ENCODE data around the gene ABCG2. TPM values are rescaled to one million over a fixed set of nuclear protein-coding genes. Genes with fewer than 3 reads are reported as not detected.
A peak's percentile ranks its signal among the peaks of the same experiment; 100 is the strongest.
"Not testable (repeated sequence)": the region's sequence is repeated elsewhere in the genome, so short reads cannot be mapped to it uniquely, and the experiment has no call there.

ABCG2 gene
- total and polyA plus RNA-seq, 3 experiments from 2014 or later = 0.54 to 1.4 (median 0.89) TPM

- Mint-ChIP-seq H3K9me3 (peaks cover 13 to 39% (median 13%) of the 10 kb centered on the region in 5 donors), H3K36me3 (peaks cover 4 to 54% (median 6%) of the 10 kb centered on the region in 3 donors), H3K27me3 (peaks cover 2 to 11% of the 10 kb centered on the region in 2 donors)
- H3K4me1 ChIP-seq (ENCODE audit: insufficient read depth, low read length); POLR2A ChIA-PET; H3K4me3 Mint-ChIP-seq; DNase-seq; H3K4me3 ChIP-seq (ENCODE audit: low read length); H3K27me3 ChIP-seq (ENCODE audit: insufficient read depth, low read length, poor library complexity, severe bottlenecking); H3K27ac Mint-ChIP-seq; H3K4me1 Mint-ChIP-seq; H3K9me3 ChIP-seq (ENCODE audit: low read length); CTCF ChIA-PET; H3K27ac ChIP-seq (ENCODE audit: low read depth, low read length); H3K36me3 ChIP-seq (ENCODE audit: insufficient read depth, low read length): not testable (repeated sequence)
These were observed 36.2 kb downstream of the ABCG2 start for GRCh38 chr4:88122260-88122659.

GRCh38 chr4:88119943-88120342, 38.5 kb downstream of the ABCG2 start:
- H3K36me3 Mint-ChIP-seq = peaks cover 4 to 47% (median 6%) of the 10 kb centered on the region in 3 donors
- ChIA-PET CTCF (no interaction called here), POLR2A (no interaction called here)
- H3K4me1 Mint-ChIP-seq = no peaks in the 10 kb centered on the region
- no peak overlapping the region for H3K4me3 Mint-ChIP-seq
- Histone ChIP-seq H3K4me3 (ENCODE audit: low read length) (no peak overlapping the region), H3K27me3 (ENCODE audit: insufficient read depth, low read length, poor library complexity, severe bottlenecking) (no peaks in the 10 kb centered on the region), H3K9me3 (ENCODE audit: low read length) (peaks cover 5% of the 10 kb centered on the region), H3K4me1 (ENCODE audit: insufficient read depth, low read length) (no peaks in the 10 kb centered on the region), H3K36me3 (ENCODE audit: insufficient read depth, low read length) (no peaks in the 10 kb centered on the region), H3K27ac (ENCODE audit: low read depth, low read length) (no peak overlapping the region)
- peaks cover 2 to 8% of the 10 kb centered on the region in 2 donors for H3K27me3 Mint-ChIP-seq
- H3K9me3 Mint-ChIP-seq = peaks cover 11 to 33% (median 13%) of the 10 kb centered on the region in 5 donors
- no peak overlapping the region for H3K27ac Mint-ChIP-seq
- no peak for DNase-seq

- Mint-ChIP-seq H3K4me3 (no peak overlapping the region), H3K27ac (no peak overlapping the region), H3K4me1 (no peaks in the 10 kb centered on the region), H3K36me3 (peaks cover 2 to 23% (median 4%) of the 10 kb centered on the region in 3 donors), H3K27me3 (no peaks in the 10 kb centered on the region), H3K9me3 (peaks cover 9 to 16% (median 12%) of the 10 kb centered on the region in 5 donors)
- CTCF ChIA-PET = no interaction called here
- DNase-seq = no peak
- H3K4me1 ChIP-seq (ENCODE audit: insufficient read depth, low read length) = no peaks in the 10 kb centered on the region
- no peaks in the 10 kb centered on the region for H3K27me3 ChIP-seq (ENCODE audit: insufficient read depth, low read length, poor library complexity, severe bottlenecking)
- H3K27ac ChIP-seq (ENCODE audit: low read depth, low read length) = no peak overlapping the region
- H3K36me3 ChIP-seq (ENCODE audit: insufficient read depth, low read length) = no peaks in the 10 kb centered on the region
- H3K4me3 ChIP-seq (ENCODE audit: low read length) = no peak overlapping the region
- POLR2A ChIA-PET = no interaction called here
- H3K9me3 ChIP-seq (ENCODE audit: low read length) = peaks cover 5% of the 10 kb centered on the region
These were observed 42.9 kb downstream of the ABCG2 start for GRCh38 chr4:88115587-88115986.

GRCh38 chr4:88112856-88113255, 45.6 kb downstream of the ABCG2 start:
- no peaks in the 10 kb centered on the region for H3K36me3 ChIP-seq (ENCODE audit: insufficient read depth, low read length)
- Mint-ChIP-seq H3K4me1 (no peaks in the 10 kb centered on the region), H3K9me3 (no peaks in the 10 kb centered on the region), H3K36me3 (peaks cover 0 to 4% (median 0%) of the 10 kb centered on the region in 3 donors), H3K4me3 (no peak overlapping the region), H3K27ac (peak overlapping the region in 1 of 8 donors; percentile 19), H3K27me3 (no peaks in the 10 kb centered on the region)
- H3K27me3 ChIP-seq (ENCODE audit: insufficient read depth, low read length, poor library complexity, severe bottlenecking) = no peaks in the 10 kb centered on the region
- CTCF ChIA-PET = no interaction called here
- H3K4me1 ChIP-seq (ENCODE audit: insufficient read depth, low read length) = no peaks in the 10 kb centered on the region
- DNase-seq = no peak
- no peak overlapping the region for H3K4me3 ChIP-seq (ENCODE audit: low read length)
- H3K9me3 ChIP-seq (ENCODE audit: low read length) = no peaks in the 10 kb centered on the region
- no peak overlapping the region for H3K27ac ChIP-seq (ENCODE audit: low read depth, low read length)
- POLR2A ChIA-PET = interaction anchor here (0.6 kb wide), 1 partner anchor 502 kb away, joined by 3 read pairs; no protein-coding TSS in a partner anchor

- Mint-ChIP-seq H3K9me3 (no peaks in the 10 kb centered on the region), H3K4me3 (no peak overlapping the region), H3K36me3 (no peaks in the 10 kb centered on the region), H3K27me3 (no peaks in the 10 kb centered on the region), H3K4me1 (no peaks in the 10 kb centered on the region), H3K27ac (no peak overlapping the region)
- ChIA-PET CTCF (no interaction called here), POLR2A (no interaction called here)
- no peaks in the 10 kb centered on the region for H3K36me3 ChIP-seq (ENCODE audit: insufficient read depth, low read length)
- DNase-seq = no peak
- H3K4me1 ChIP-seq (ENCODE audit: insufficient read depth, low read length) = no peaks in the 10 kb centered on the region
- H3K9me3 ChIP-seq (ENCODE audit: low read length) = no peaks in the 10 kb centered on the region
- no peak overlapping the region for H3K4me3 ChIP-seq (ENCODE audit: low read length)
- H3K27ac ChIP-seq (ENCODE audit: low read depth, low read length) = no peak overlapping the region
- H3K27me3 ChIP-seq (ENCODE audit: insufficient read depth, low read length, poor library complexity, severe bottlenecking) = no peaks in the 10 kb centered on the region
These were observed 47.6 kb downstream of the ABCG2 start for GRCh38 chr4:88110826-88111225.

- Histone ChIP-seq H3K4me3 (ENCODE audit: low read length) (no peak overlapping the region), H3K27me3 (ENCODE audit: insufficient read depth, low read length, poor library complexity, severe bottlenecking) (no peaks in the 10 kb centered on the region), H3K27ac (ENCODE audit: low read depth, low read length) (no peak overlapping the region), H3K4me1 (ENCODE audit: insufficient read depth, low read length) (no peaks in the 10 kb centered on the region), H3K36me3 (ENCODE audit: insufficient read depth, low read length) (no peaks in the 10 kb centered on the region), H3K9me3 (ENCODE audit: low read length) (no peaks in the 10 kb centered on the region)
- POLR2A ChIA-PET = no interaction called here
- H3K9me3 Mint-ChIP-seq = no peaks in the 10 kb centered on the region
- H3K4me3 Mint-ChIP-seq = no peak overlapping the region
- no peak overlapping the region for H3K27ac Mint-ChIP-seq
- no peaks in the 10 kb centered on the region for H3K4me1 Mint-ChIP-seq
- DNase-seq = no peak
- CTCF ChIA-PET = no interaction called here
- no peaks in the 10 kb centered on the region for H3K27me3 Mint-ChIP-seq
- no peaks in the 10 kb centered on the region for H3K36me3 Mint-ChIP-seq
These were observed 49.1 kb downstream of the ABCG2 start for GRCh38 chr4:88109123-88109881.

- Mint-ChIP-seq H3K36me3 (no peaks in the 10 kb centered on the region), H3K4me1 (no peaks in the 10 kb centered on the region), H3K9me3 (no peaks in the 10 kb centered on the region), H3K4me3 (no peak overlapping the region), H3K27ac (no peak overlapping the region), H3K27me3 (no peaks in the 10 kb centered on the region)
- no peak overlapping the region for H3K4me3 ChIP-seq (ENCODE audit: low read length)
- no peak for DNase-seq
- no peak overlapping the region for H3K27ac ChIP-seq (ENCODE audit: low read depth, low read length)
- ChIA-PET POLR2A (no interaction called here), CTCF (no interaction called here)
- H3K36me3 ChIP-seq (ENCODE audit: insufficient read depth, low read length) = no peaks in the 10 kb centered on the region
- H3K9me3 ChIP-seq (ENCODE audit: low read length) = no peaks in the 10 kb centered on the region
- H3K4me1 ChIP-seq (ENCODE audit: insufficient read depth, low read length) = no peaks in the 10 kb centered on the region
- no peaks in the 10 kb centered on the region for H3K27me3 ChIP-seq (ENCODE audit: insufficient read depth, low read length, poor library complexity, severe bottlenecking)
These were observed 49.7 kb downstream of the ABCG2 start for GRCh38 chr4:88108747-88109122.

- H3K27me3 ChIP-seq (ENCODE audit: insufficient read depth, low read length, poor library complexity, severe bottlenecking); H3K4me3 Mint-ChIP-seq; H3K36me3 Mint-ChIP-seq; H3K4me3 ChIP-seq (ENCODE audit: low read length); POLR2A ChIA-PET; H3K27me3 Mint-ChIP-seq; H3K36me3 ChIP-seq (ENCODE audit: insufficient read depth, low read length); H3K27ac Mint-ChIP-seq; DNase-seq; CTCF ChIA-PET; H3K9me3 ChIP-seq (ENCODE audit: low read length); H3K4me1 Mint-ChIP-seq; H3K27ac ChIP-seq (ENCODE audit: low read depth, low read length); H3K4me1 ChIP-seq (ENCODE audit: insufficient read depth, low read length); H3K9me3 Mint-ChIP-seq: not testable (repeated sequence)
These were observed 50.4 kb downstream of the ABCG2 start for GRCh38 chr4:88108108-88108465.

All from CD8-positive, alpha-beta memory T cell (primary cell).